Mesendoderm (in vitro differentiated cells): ENCODE data around the gene TBL1X.

Experiments
- DNase-seq: peaks from one replicate; pipeline ENCODE4 v3.0.0; 2013
- H2AK5ac ChIP-seq: 2 replicates; pipeline ENCODE4 v1.6.1; 2013; ENCODE audit warnings: low read length, inconsistent platforms
- H2BK120ac ChIP-seq: 2 replicates; pipeline ENCODE4 v1.6.1; 2013; ENCODE audit warnings: low read depth, mild to moderate bottlenecking, low read length, moderate library complexity, mixed read lengths
- H2BK15ac ChIP-seq: replicated peaks from 2 replicates; pipeline ENCODE4 v1.6.1; 2013; ENCODE audit warnings: low read depth, mild to moderate bottlenecking, moderate library complexity
- H2BK5ac ChIP-seq: 2 replicates; pipeline ENCODE4 v1.6.1; 2013; ENCODE audit warnings: low read length, inconsistent platforms
- H3K18ac ChIP-seq: 2 replicates; pipeline ENCODE4 v1.6.1; 2013; ENCODE audit warnings: mild to moderate bottlenecking, low read length, mixed read lengths
- H3K23ac ChIP-seq: one replicate; pipeline ENCODE4 v1.6.1; 2013; ENCODE audit warnings: low read length
- H3K27ac ChIP-seq: 2 replicates; pipeline ENCODE4 v1.5.1; 2013; ENCODE audit warnings: low read depth, mild to moderate bottlenecking, inconsistent platforms, low read length, moderate library complexity
- H3K27me3 ChIP-seq: 2 replicates; pipeline ENCODE4 v1.6.1; 2013; ENCODE audit warnings: low read length, control low read depth, mild to moderate bottlenecking, inconsistent platforms; ENCODE audit not compliant: insufficient read depth, poor library complexity
- H3K36me3 ChIP-seq: 2 replicates; pipeline ENCODE4 v1.6.1; 2013; ENCODE audit warnings: low read length, inconsistent platforms; ENCODE audit not compliant: control insufficient read depth, insufficient read depth
- H3K4ac ChIP-seq: one replicate; pipeline ENCODE4 v1.6.1; 2013; ENCODE audit warnings: low read depth, mild to moderate bottlenecking, low read length, moderate library complexity
- H3K4me1 ChIP-seq: 2 replicates; pipeline ENCODE4 v1.6.1; 2013; ENCODE audit warnings: low read depth, low read length, inconsistent platforms; ENCODE audit not compliant: control insufficient read depth
- H3K4me2 ChIP-seq: 2 replicates; pipeline ENCODE4 v1.6.1; 2013; ENCODE audit warnings: low read length
- H3K4me3 ChIP-seq: 2 replicates; pipeline ENCODE4 v1.5.1; 2013; ENCODE audit warnings: mild to moderate bottlenecking, low read length
- H3K56ac ChIP-seq: one replicate; pipeline ENCODE4 v1.6.1; 2013; ENCODE audit warnings: low read length
- H3K79me1 ChIP-seq: 2 replicates; pipeline ENCODE4 v1.6.1; 2013; ENCODE audit warnings: low read length, inconsistent platforms
- H3K79me2 ChIP-seq: 2 replicates; pipeline ENCODE4 v1.6.1; 2013; ENCODE audit warnings: mild to moderate bottlenecking, low read length; ENCODE audit not compliant: control insufficient read depth, insufficient read depth
- H3K9ac ChIP-seq: 2 replicates; pipeline ENCODE4 v1.6.1; 2013; ENCODE audit warnings: low read length, inconsistent platforms
- H4K5ac ChIP-seq: one replicate; pipeline ENCODE4 v1.6.1; 2013; ENCODE audit warnings: low read length
- H4K8ac ChIP-seq: one replicate; pipeline ENCODE4 v1.6.1; 2013; ENCODE audit warnings: low read depth, mild to moderate bottlenecking, control low read depth, low read length, moderate library complexity
- WGBS: extraction: QIAGEN DNeasy Blood & Tissue Kit; methylation state at CpG from one replicate; pipeline ENCODE4 v1.1.7; 2013; ENCODE audit warnings: low lambda C conversion rate, missing lambda C conversion rate; ENCODE audit not compliant: insufficient coverage; ENCODE audit errors: extremely low coverage; 5-methylcytosine and 5-hydroxymethylcytosine counted together

The TBL1X gene

GRCh38 chrX:9781941-9782340 lies 317.1 kb downstream of the TBL1X start:
- Histone ChIP-seq H3K18ac (no peak overlapping the region), H3K36me3 (no peaks in the 10 kb centered on the region), H2BK15ac (no peak overlapping the region), H3K79me2 (no peaks in the 10 kb centered on the region), H2BK120ac (no peak overlapping the region), H2AK5ac (no peak overlapping the region), H3K4me1 (no peaks in the 10 kb centered on the region), H3K27ac (no peak overlapping the region), H2BK5ac (no peak overlapping the region), H4K5ac (no peak overlapping the region), H3K79me1 (no peaks in the 10 kb centered on the region), H4K8ac (no peak overlapping the region), H3K27me3 (no peaks in the 10 kb centered on the region), H3K4me2 (no peak overlapping the region), H3K56ac (no peak overlapping the region), H3K4ac (no peak overlapping the region), H3K9ac (no peak overlapping the region), H3K23ac (no peak overlapping the region), H3K4me3 (no peak overlapping the region)
- WGBS, result no CpG with 5 or more reads among the region's 7 CpGs
- no peak for DNase-seq

- Histone ChIP-seq H3K23ac (no peak overlapping the region), H3K79me1 (no peaks in the 10 kb centered on the region), H3K4me2 (no peak overlapping the region), H3K36me3 (no peaks in the 10 kb centered on the region), H3K18ac (no peak overlapping the region), H3K27ac (no peak overlapping the region), H2BK120ac (no peak overlapping the region), H3K27me3 (no peaks in the 10 kb centered on the region), H3K4ac (no peak overlapping the region), H2BK15ac (no peak overlapping the region), H3K9ac (no peak overlapping the region), H2BK5ac (no peak overlapping the region), H3K79me2 (no peaks in the 10 kb centered on the region), H3K56ac (no peak overlapping the region), H2AK5ac (no peak overlapping the region), H3K4me3 (no peak overlapping the region), H3K4me1 (peaks cover 4% of the 10 kb centered on the region), H4K8ac (no peak overlapping the region), H4K5ac (no peak overlapping the region)
- no CpG with 5 or more reads among the region's 8 CpGs for WGBS
- no peak for DNase-seq
These were observed 319.5 kb downstream of the TBL1X start for GRCh38 chrX:9784332-9784731.

GRCh38 chrX:9785254-9785943 lies 320.5 kb downstream of the TBL1X start:
- no peak overlapping the region for H2BK5ac ChIP-seq
- peak overlapping the region; percentile 56 for H4K8ac ChIP-seq
- no peak overlapping the region for H3K4me3 ChIP-seq
- H3K23ac ChIP-seq, result no peak overlapping the region
- no peak overlapping the region for H3K27ac ChIP-seq
- peak overlapping the region; percentile 21 for H2BK120ac ChIP-seq
- no peak for DNase-seq
- no CpG with 5 or more reads among the region's 58 CpGs for WGBS
- no peak overlapping the region for H2BK15ac ChIP-seq
- no peak overlapping the region for H3K4ac ChIP-seq
- H3K4me1 ChIP-seq, result peaks cover 4% of the 10 kb centered on the region
- H2AK5ac ChIP-seq, result no peak overlapping the region
- H3K56ac ChIP-seq, result peak overlapping the region; percentile 73
- H3K79me2 ChIP-seq, result peaks cover 2% of the 10 kb centered on the region
- H3K79me1 ChIP-seq, result no peaks in the 10 kb centered on the region
- H4K5ac ChIP-seq, result no peak overlapping the region
- peak overlapping the region; percentile 96 for H3K18ac ChIP-seq
- no peaks in the 10 kb centered on the region for H3K36me3 ChIP-seq
- H3K4me2 ChIP-seq, result peak overlapping the region; percentile 31
- no peaks in the 10 kb centered on the region for H3K27me3 ChIP-seq
- H3K9ac ChIP-seq, result peak overlapping the region; percentile 38

- peak within 1 kb of the TSS; percentile 56 for H4K8ac ChIP-seq
- H3K79me2 ChIP-seq, result peaks cover 2% of the 10 kb centered on the region
- peaks cover 4% of the 10 kb centered on the region for H3K4me1 ChIP-seq
- H3K4me2 ChIP-seq, result peak within 1 kb of the TSS; percentile 38
- H3K9ac ChIP-seq, result peak within 1 kb of the TSS; percentile 63
- peak within 1 kb of the TSS; percentile 49 for H3K4me3 ChIP-seq
- WGBS, result no CpG with 5 or more reads among the region's 132 CpGs
- H3K23ac ChIP-seq, result no peak within 1 kb of the TSS
- H3K27ac ChIP-seq, result peak within 1 kb of the TSS; percentile 87
- no peak for DNase-seq
- no peaks in the 10 kb centered on the region for H3K36me3 ChIP-seq
- H3K4ac ChIP-seq, result no peak within 1 kb of the TSS
- H3K56ac ChIP-seq, result peak within 1 kb of the TSS; percentile 74
- no peaks in the 10 kb centered on the region for H3K27me3 ChIP-seq
- H2BK5ac ChIP-seq, result no peak within 1 kb of the TSS
- H3K79me1 ChIP-seq, result no peaks in the 10 kb centered on the region
- H4K5ac ChIP-seq, result no peak within 1 kb of the TSS
- no peak within 1 kb of the TSS for H2BK15ac ChIP-seq
- peak within 1 kb of the TSS; percentile 96 for H3K18ac ChIP-seq
- peak within 1 kb of the TSS; percentile 21 for H2BK120ac ChIP-seq
- no peak within 1 kb of the TSS for H2AK5ac ChIP-seq
These were observed 321.3 kb downstream of the TBL1X start, which contains the start of gene SHROOM2 for GRCh38 chrX:9785944-9786797. TSS of gene SHROOM2 (plus strand) at chrX:9786429. CDS start at chrX:9786546, 117 bp downstream.

GRCh38 chrX:9786798-9787635 lies 322.2 kb downstream of the TBL1X start:
- no peak overlapping the region for H2AK5ac ChIP-seq
- no peak overlapping the region for H2BK15ac ChIP-seq
- H3K23ac ChIP-seq, result no peak overlapping the region
- no peaks in the 10 kb centered on the region for H3K27me3 ChIP-seq
- no peak for DNase-seq
- no peaks in the 10 kb centered on the region for H3K79me1 ChIP-seq
- WGBS, result no CpG with 5 or more reads among the region's 45 CpGs
- peak overlapping the region; percentile 88 for H3K18ac ChIP-seq
- peak overlapping the region; percentile 63 for H3K9ac ChIP-seq
- H4K8ac ChIP-seq, result no peak overlapping the region
- H3K56ac ChIP-seq, result peak overlapping the region; percentile 74
- H3K4me1 ChIP-seq, result peaks cover 4% of the 10 kb centered on the region
- H3K4ac ChIP-seq, result no peak overlapping the region
- peak overlapping the region; percentile 38 for H3K4me2 ChIP-seq
- no peak overlapping the region for H2BK120ac ChIP-seq
- peak overlapping the region; percentile 87 for H3K27ac ChIP-seq
- peak overlapping the region; percentile 49 for H3K4me3 ChIP-seq
- no peaks in the 10 kb centered on the region for H3K36me3 ChIP-seq
- no peak overlapping the region for H4K5ac ChIP-seq
- peaks cover 2% of the 10 kb centered on the region for H3K79me2 ChIP-seq
- H2BK5ac ChIP-seq, result no peak overlapping the region
